NCI-H1105 treated with DMSO at 0.1 percent for 48 hours (cell line): ENCODE results near the gene RFPL2.
"Not testable (repeated sequence)": the region's sequence is repeated elsewhere in the genome, so short reads cannot be mapped to it uniquely, and the experiment has no call there.

Experiments
- DNase-seq: peaks from one replicate; lab custom pipeline; 2025; lab: John Stamatoyannopoulos, UW

Gene RFPL2

GRCh38 chr22:32164075-32164860, 40.6 kb downstream of the RFPL2 start:
- no peak for DNase-seq

GRCh38 chr22:32160411-32160810, 44.5 kb downstream of the RFPL2 start:
- not testable (repeated sequence) for DNase-seq

DNA sequence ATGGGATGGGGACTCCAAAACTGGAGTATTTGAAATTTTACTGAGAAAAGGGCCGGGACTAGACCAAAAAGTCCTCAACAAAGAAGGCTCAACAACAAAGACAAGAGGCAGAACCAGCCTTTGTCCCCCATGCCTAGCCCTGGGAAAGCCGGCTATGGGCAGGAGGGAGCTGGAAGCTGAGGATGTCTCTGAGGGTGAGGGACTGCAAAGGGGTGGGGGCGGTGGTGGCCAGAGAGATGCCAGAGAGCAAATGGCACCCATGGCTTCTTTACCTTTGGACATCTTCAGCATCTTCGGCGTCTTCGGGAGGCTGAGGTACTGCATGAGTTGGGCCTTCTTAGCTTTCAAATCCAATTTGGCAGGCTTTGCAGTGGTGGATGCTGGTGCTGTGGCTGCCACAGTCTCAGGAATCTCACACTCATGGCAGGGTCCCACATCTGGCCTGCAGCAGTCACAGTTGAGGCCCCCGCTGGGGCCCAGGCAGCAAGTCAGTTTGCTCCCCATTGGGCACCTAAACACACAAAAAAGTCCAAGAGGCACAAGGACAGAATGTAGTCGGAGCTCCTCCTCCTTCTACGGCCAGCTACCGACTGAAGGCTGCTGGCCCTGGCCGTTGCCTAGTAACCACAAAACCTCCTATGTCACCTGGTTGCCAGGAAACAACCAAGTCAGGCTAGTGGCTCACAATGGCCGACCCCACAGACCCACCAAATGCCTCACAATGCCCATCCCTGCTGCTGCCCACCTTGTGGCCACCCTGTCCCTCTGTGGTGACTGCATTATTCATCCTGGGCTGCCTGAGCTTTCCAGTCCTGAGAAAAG, 46.0 kb downstream of the RFPL2 start, which contains the start of gene C22orf42:
C22orf42 (minus strand) TSS at position 592 of the 822 bp plus-strand sequence; CDS start at position 504, 88 bp downstream.
- DNase-seq = no peak

GRCh38 chr22:32157632-32158031, 47.2 kb downstream of the RFPL2 start:
- not testable (repeated sequence) for DNase-seq

GRCh38 chr22:32154727-32155126, 50.1 kb downstream of the RFPL2 start:
- DNase-seq = not testable (repeated sequence)

DNA sequence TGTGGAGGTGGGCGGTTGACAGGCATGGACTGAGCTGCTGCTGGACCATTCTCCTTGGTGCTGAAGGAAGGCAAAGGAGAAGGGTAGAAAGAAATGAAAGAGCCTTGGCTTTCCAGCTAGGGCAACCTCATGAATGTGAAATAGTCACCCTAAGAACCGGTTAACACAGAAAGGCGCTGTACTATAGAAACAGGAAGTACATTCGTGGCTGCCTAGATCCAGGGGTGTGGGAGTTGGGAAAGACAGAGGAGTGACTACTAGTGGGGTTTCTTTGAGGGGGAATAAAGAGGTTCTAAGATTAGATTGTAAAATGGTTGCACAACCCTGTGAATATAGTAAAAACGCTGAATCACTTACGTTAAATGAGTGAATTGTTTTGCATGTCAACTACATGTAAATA, 53.2 kb downstream of the RFPL2 start:
- DNase-seq = not testable (repeated sequence)

DNA sequence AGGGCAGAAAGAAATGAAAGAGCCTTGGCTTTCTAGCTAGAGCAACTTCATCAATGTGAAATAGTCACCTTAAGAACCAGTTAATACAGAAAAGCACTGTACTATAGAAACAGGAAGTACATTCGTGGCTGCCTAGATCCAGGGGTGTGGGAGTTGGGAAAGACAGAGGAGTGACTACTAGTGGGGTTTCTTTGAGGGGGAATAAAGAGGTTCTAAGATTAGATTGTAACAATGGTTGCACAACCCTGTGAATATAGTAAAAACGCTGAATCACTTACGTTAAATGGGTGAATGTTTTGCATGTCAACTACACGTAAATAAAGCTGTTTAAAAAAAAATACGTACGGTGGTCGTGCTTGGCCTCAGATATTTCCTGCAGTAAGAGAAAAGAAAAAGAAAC, 54.2 kb downstream of the RFPL2 start:
- DNase-seq = not testable (repeated sequence)

GRCh38 chr22:32148372-32148771, 56.5 kb downstream of the RFPL2 start:
- not testable (repeated sequence) for DNase-seq

GRCh38 chr22:32147128-32147527, 57.7 kb downstream of the RFPL2 start:
- DNase-seq = not testable (repeated sequence)

DNA sequence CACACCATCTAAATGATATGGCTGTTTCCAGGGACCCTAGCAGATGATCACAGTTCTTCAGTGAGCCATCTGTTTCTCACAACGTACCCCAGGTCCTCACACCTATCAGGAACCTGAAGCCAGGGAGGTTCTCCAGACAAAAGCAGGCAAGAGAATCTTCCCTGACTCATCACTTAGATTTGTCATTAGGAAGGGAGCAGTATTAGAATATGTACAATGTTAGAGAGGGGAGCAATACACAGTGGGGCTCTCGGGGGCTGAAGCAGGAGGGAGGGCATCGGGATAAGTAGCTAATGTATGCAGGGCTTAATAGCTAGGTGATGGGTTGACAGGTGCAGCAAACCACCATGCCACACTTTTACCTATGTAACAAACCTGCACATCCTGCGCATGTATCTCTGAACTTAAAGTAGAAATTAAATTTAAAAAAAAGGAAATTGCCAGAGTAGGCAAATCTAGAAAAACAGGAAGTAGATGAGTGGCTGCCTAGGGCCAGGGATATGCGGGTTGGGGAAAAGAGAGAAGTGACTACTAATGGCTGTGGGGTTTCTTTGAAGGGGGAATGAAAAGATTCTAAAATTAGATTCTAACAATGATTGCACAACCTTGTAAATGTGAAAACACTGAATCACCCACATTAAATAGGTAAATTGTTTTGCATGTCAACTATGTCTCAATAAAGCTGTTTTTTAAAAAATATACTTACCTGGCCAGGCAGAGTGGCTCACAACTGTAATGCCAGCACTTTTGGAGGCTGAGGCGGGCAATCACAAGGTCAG, 60.2 kb downstream of the RFPL2 start:
- no peak for DNase-seq

- no peak for DNase-seq
These were observed 62.3 kb downstream of the RFPL2 start for GRCh38 chr22:32142600-32142999.

DNA sequence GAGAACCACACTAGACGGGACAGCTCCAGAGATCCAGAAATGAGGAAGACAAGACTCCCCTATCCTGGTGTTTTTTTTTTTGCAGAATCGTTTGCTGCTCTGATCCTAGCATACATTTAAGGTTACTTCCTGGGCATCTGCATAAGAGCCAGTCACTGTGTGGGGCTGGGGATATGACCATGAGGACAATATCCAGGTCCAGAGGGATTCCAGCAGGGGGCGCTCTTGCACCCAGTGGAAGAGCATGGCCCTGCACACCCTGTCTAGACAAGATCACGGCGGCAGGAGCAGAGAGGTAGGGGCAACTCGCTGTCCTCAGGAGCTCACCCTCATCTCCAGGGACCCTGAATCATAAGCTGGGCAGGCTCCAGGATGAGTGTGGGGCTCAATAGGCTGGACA, 64.2 kb downstream of the RFPL2 start:
- DNase-seq = not testable (repeated sequence)
